ENCODE data around the gene HPS1.

- TF ChIP-seq EZH2 (IDR thresholded peaks at IDR 0.05; ENCODE audit: insufficient read depth, low read length) (no peak), CTCF (IDR thresholded peaks at IDR 0.05; ENCODE audit: insufficient read depth, low read depth, low read length) (no peak)
These were observed 31.1 kb upstream of the HPS1 start for GRCh38 chr10:98477861-98478260.
